SK-N-SH (cell line): ENCODE measurements around the gene RAB30.

ENCODE experiments used
- CHD2 ChIP-seq: fragments of 150-350 bp; IDR thresholded peaks from 2 replicates; pipeline ENCODE4 v1.6.1; 2018; ENCODE audit warnings: low read length; ENCODE audit not compliant: partially characterized antibody
- EP300 ChIP-seq, 2 experiments: IDR thresholded peaks; 2 replicates each; pipeline versions ENCODE4 v1.4.0 to v1.6.1; 2012; ENCODE audit warnings: borderline replicate concordance in 1 of 2, low read depth in 1 of 2, low read length in 1 of 2
- GATA2 ChIP-seq: sonication (generic); formaldehyde crosslinking; IDR thresholded peaks from 2 replicates; pipeline ENCODE4 v1.5.0; 2020; ENCODE audit warnings: mild to moderate bottlenecking, missing genetic modification reagents
- RCOR1 ChIP-seq: fragments of 150-350 bp; IDR thresholded peaks from 2 replicates; pipeline ENCODE4 v1.6.1; 2017; ENCODE audit warnings: antibody characterized with exemption, low read length
- RFX5 ChIP-seq: IDR thresholded peaks from 2 replicates; pipeline ENCODE4 v1.6.1; 2012; ENCODE audit warnings: mild to moderate bottlenecking, improper control_type of control experiment, low read length
- SIN3A ChIP-seq: IDR thresholded peaks from 2 replicates; pipeline ENCODE4 v1.6.1; 2012; ENCODE audit warnings: low read depth, mild to moderate bottlenecking, low read length, moderate library complexity, borderline replicate concordance
- TAF1 ChIP-seq: IDR thresholded peaks from 2 replicates; pipeline ENCODE4 v1.6.1; 2012; ENCODE audit warnings: low read depth, mild to moderate bottlenecking, low read length, moderate library complexity, borderline replicate concordance
- TCF12 ChIP-seq: IDR thresholded peaks from 2 replicates; pipeline ENCODE4 v1.4.0; 2012
- YY1 ChIP-seq: IDR thresholded peaks from 2 replicates; pipeline ENCODE4 v1.4.0; 2012; ENCODE audit warnings: low read depth, mild to moderate bottlenecking
- TF ChIP-seq, protein P1 (sequence below): fragments of 200-600 bp; sonication (generic); IDR thresholded peaks from 2 replicates; pipeline ENCODE4 v1.6.1; 2017; ENCODE audit warnings: antibody characterized with exemption, mild to moderate bottlenecking, moderate library complexity
- TF ChIP-seq, protein P2 (sequence below): IDR thresholded peaks from 2 replicates; pipeline ENCODE4 v1.4.0; 2012; ENCODE audit warnings: low read depth
- TF ChIP-seq, protein P3 (sequence below): IDR thresholded peaks from 2 replicates; pipeline ENCODE4 v1.6.1; 2012; ENCODE audit warnings: mild to moderate bottlenecking, low read depth, low read length, moderate library complexity
- TF ChIP-seq, protein P4 (sequence below): IDR thresholded peaks from 2 replicates; pipeline ENCODE4 v1.4.0; 2012; ENCODE audit warnings: low read depth, borderline replicate concordance

DNA sequence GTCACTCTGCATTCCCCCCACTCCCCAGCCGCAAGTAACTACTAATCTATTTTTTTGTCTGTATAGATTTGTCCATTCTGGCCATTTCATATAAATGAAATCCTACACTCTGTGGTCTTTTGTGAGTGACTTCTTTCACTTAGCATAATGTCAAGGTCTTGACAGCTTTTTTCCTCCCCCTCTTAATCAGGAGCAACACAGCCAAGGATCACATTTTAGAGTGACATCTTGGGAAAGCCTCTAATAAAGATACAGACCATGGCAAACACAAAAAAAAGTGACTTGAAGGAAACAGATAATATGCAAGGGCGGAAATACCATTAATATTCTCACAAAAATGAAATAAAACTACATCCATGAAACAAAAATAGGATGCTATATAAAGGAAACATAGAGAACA, 43.9 kb downstream of the RAB30 start:
- TF ChIP-seq, protein P1, sequence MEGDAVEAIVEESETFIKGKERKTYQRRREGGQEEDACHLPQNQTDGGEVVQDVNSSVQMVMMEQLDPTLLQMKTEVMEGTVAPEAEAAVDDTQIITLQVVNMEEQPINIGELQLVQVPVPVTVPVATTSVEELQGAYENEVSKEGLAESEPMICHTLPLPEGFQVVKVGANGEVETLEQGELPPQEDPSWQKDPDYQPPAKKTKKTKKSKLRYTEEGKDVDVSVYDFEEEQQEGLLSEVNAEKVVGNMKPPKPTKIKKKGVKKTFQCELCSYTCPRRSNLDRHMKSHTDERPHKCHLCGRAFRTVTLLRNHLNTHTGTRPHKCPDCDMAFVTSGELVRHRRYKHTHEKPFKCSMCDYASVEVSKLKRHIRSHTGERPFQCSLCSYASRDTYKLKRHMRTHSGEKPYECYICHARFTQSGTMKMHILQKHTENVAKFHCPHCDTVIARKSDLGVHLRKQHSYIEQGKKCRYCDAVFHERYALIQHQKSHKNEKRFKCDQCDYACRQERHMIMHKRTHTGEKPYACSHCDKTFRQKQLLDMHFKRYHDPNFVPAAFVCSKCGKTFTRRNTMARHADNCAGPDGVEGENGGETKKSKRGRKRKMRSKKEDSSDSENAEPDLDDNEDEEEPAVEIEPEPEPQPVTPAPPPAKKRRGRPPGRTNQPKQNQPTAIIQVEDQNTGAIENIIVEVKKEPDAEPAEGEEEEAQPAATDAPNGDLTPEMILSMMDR: no peak
- TF ChIP-seq EP300 (IDR thresholded peaks at IDR 0.05; ENCODE audit: borderline replicate concordance in 1 of 2, low read depth in 1 of 2, low read length in 1 of 2): no peak
- TF ChIP-seq TAF1: no peak
- no peak for TF ChIP-seq RCOR1
- TF ChIP-seq CHD2: no peak
- TF ChIP-seq, protein P2, sequence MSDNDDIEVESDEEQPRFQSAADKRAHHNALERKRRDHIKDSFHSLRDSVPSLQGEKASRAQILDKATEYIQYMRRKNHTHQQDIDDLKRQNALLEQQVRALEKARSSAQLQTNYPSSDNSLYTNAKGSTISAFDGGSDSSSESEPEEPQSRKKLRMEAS: no peak
- TF ChIP-seq, protein P3, sequence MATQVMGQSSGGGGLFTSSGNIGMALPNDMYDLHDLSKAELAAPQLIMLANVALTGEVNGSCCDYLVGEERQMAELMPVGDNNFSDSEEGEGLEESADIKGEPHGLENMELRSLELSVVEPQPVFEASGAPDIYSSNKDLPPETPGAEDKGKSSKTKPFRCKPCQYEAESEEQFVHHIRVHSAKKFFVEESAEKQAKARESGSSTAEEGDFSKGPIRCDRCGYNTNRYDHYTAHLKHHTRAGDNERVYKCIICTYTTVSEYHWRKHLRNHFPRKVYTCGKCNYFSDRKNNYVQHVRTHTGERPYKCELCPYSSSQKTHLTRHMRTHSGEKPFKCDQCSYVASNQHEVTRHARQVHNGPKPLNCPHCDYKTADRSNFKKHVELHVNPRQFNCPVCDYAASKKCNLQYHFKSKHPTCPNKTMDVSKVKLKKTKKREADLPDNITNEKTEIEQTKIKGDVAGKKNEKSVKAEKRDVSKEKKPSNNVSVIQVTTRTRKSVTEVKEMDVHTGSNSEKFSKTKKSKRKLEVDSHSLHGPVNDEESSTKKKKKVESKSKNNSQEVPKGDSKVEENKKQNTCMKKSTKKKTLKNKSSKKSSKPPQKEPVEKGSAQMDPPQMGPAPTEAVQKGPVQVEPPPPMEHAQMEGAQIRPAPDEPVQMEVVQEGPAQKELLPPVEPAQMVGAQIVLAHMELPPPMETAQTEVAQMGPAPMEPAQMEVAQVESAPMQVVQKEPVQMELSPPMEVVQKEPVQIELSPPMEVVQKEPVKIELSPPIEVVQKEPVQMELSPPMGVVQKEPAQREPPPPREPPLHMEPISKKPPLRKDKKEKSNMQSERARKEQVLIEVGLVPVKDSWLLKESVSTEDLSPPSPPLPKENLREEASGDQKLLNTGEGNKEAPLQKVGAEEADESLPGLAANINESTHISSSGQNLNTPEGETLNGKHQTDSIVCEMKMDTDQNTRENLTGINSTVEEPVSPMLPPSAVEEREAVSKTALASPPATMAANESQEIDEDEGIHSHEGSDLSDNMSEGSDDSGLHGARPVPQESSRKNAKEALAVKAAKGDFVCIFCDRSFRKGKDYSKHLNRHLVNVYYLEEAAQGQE: no peak
- TF ChIP-seq TCF12: no peak
- TF ChIP-seq, protein P4, sequence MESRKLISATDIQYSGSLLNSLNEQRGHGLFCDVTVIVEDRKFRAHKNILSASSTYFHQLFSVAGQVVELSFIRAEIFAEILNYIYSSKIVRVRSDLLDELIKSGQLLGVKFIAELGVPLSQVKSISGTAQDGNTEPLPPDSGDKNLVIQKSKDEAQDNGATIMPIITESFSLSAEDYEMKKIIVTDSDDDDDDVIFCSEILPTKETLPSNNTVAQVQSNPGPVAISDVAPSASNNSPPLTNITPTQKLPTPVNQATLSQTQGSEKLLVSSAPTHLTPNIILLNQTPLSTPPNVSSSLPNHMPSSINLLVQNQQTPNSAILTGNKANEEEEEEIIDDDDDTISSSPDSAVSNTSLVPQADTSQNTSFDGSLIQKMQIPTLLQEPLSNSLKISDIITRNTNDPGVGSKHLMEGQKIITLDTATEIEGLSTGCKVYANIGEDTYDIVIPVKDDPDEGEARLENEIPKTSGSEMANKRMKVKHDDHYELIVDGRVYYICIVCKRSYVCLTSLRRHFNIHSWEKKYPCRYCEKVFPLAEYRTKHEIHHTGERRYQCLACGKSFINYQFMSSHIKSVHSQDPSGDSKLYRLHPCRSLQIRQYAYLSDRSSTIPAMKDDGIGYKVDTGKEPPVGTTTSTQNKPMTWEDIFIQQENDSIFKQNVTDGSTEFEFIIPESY: no peak
- TF ChIP-seq SIN3A: no peak
- no peak for TF ChIP-seq GATA2
- TF ChIP-seq RFX5: no peak
- no peak for TF ChIP-seq YY1
